GM18499 (cell line): ENCODE results near the gene UMAD1.
"Not testable (repeated sequence)": the region's sequence is repeated elsewhere in the genome, so short reads cannot be mapped to it uniquely, and the experiment has no call there.

Experiments used
- ATAC-seq: cut with Tn5 transposase; IDR thresholded peaks from one replicate; pipeline ENCODE4 v1.9.1; 2021; ENCODE audit warnings: moderate number of reproducible peaks; ENCODE audit not compliant: insufficient read depth, unreplicated experiment

Gene UMAD1

GRCh38 chr7:7819442-7820247 is 179.1 kb downstream of the UMAD1 start:
- ATAC-seq: peak; percentile 27

GRCh38 chr7:7820409-7820808 is 179.9 kb downstream of the UMAD1 start:
- no peak for ATAC-seq

GRCh38 chr7:7820939-7821338 is 180.4 kb downstream of the UMAD1 start:
- peak; percentile 24 for ATAC-seq

GRCh38 chr7:7821517-7821916 is 181.0 kb downstream of the UMAD1 start:
- no peak for ATAC-seq

GRCh38 chr7:7825294-7825693 is 184.7 kb downstream of the UMAD1 start:
- not testable (repeated sequence) for ATAC-seq

GRCh38 chr7:7829667-7830066 is 189.1 kb downstream of the UMAD1 start:
- ATAC-seq: no peak

GRCh38 chr7:7830122-7830878 is 189.7 kb downstream of the UMAD1 start:
- ATAC-seq: no peak

GRCh38 chr7:7832518-7832917 is 192.0 kb downstream of the UMAD1 start:
- ATAC-seq: no peak

GRCh38 chr7:7834761-7835160 is 194.2 kb downstream of the UMAD1 start:
- ATAC-seq: no peak

GRCh38 chr7:7841027-7841426 is 200.5 kb downstream of the UMAD1 start:
- no peak for ATAC-seq

- ATAC-seq: no peak
These were observed 202.7 kb downstream of the UMAD1 start for GRCh38 chr7:7843240-7843639.

GRCh38 chr7:7843972-7844371 is 203.4 kb downstream of the UMAD1 start:
- ATAC-seq: no peak

GRCh38 chr7:7848246-7848645 is 207.7 kb downstream of the UMAD1 start:
- no peak for ATAC-seq

GRCh38 chr7:7848892-7849291 is 208.3 kb downstream of the UMAD1 start:
- no peak for ATAC-seq

GRCh38 chr7:7850150-7850549 is 209.6 kb downstream of the UMAD1 start:
- no peak for ATAC-seq

- ATAC-seq: no peak
These were observed 210.8 kb downstream of the UMAD1 start for GRCh38 chr7:7851381-7851780.

GRCh38 chr7:7851991-7852390 is 211.4 kb downstream of the UMAD1 start:
- ATAC-seq: no peak

GRCh38 chr7:7857143-7857583 is 216.6 kb downstream of the UMAD1 start:
- ATAC-seq: no peak

GRCh38 chr7:7858559-7858958 is 218.0 kb downstream of the UMAD1 start:
- no peak for ATAC-seq

GRCh38 chr7:7859411-7859810 is 218.9 kb downstream of the UMAD1 start:
- no peak for ATAC-seq

GRCh38 chr7:7861211-7861633 is 220.7 kb downstream of the UMAD1 start:
- ATAC-seq: no peak

GRCh38 chr7:7862393-7862792 is 221.8 kb downstream of the UMAD1 start:
- ATAC-seq: no peak
